Smooth muscle cell (in vitro differentiated cells): ENCODE results near the gene USP28. TPM values are rescaled to one million over a fixed set of nuclear protein-coding genes. Genes with fewer than 3 reads are reported as not detected.

Experiments used
- DNase-seq: peaks from one replicate; lab custom pipeline; 2025; ENCODE audit not compliant: unreplicated experiment; lab: John Stamatoyannopoulos, UW
- H2AFZ ChIP-seq: fragments of 200-600 bp; sonication (generic); 2 replicates; pipeline ENCODE4 v1.6.0; 2016; ENCODE audit warnings: antibody characterized with exemption, low read depth, mild to moderate bottlenecking
- H3F3A ChIP-seq: fragments of 200-600 bp; sonication (generic); 2 replicates; pipeline ENCODE4 v1.6.0; 2017; ENCODE audit warnings: antibody characterized with exemption, low read depth
- H3K27ac ChIP-seq: fragments of 200-600 bp; sonication (generic); 2 replicates; pipeline ENCODE4 v1.5.1; 2016; ENCODE audit warnings: low read depth, mild to moderate bottlenecking
- H3K27me3 ChIP-seq: fragments of 200-600 bp; sonication (generic); 2 replicates; pipeline ENCODE4 v1.6.1; 2016; ENCODE audit warnings: low read depth, mild to moderate bottlenecking
- H3K36me3 ChIP-seq: fragments of 200-600 bp; sonication (generic); 2 replicates; pipeline ENCODE4 v1.5.1; 2016; ENCODE audit warnings: low read depth
- H3K4me1 ChIP-seq: fragments of 200-600 bp; sonication (generic); 2 replicates; pipeline ENCODE4 v1.5.1; 2016; ENCODE audit warnings: low read depth
- H3K4me2 ChIP-seq: fragments of 200-600 bp; sonication (generic); 2 replicates; pipeline ENCODE4 v1.6.0; 2016; ENCODE audit warnings: mild to moderate bottlenecking
- H3K4me3 ChIP-seq: fragments of 200-600 bp; sonication (generic); 2 replicates; pipeline ENCODE4 v1.5.1; 2016; ENCODE audit warnings: mild to moderate bottlenecking
- H3K79me2 ChIP-seq: fragments of 200-600 bp; sonication (generic); 2 replicates; pipeline ENCODE4 v1.6.0; 2016; ENCODE audit warnings: low read depth, mild to moderate bottlenecking
- H3K9ac ChIP-seq: fragments of 200-600 bp; sonication (generic); 2 replicates; pipeline ENCODE4 v1.6.0; 2016; ENCODE audit warnings: low read depth
- H3K9me3 ChIP-seq: fragments of 200-600 bp; sonication (generic); replicated peaks from 2 replicates; pipeline ENCODE4 v1.5.1; 2016; ENCODE audit warnings: low read depth
- H4K20me1 ChIP-seq: fragments of 200-600 bp; sonication (generic); 2 replicates; pipeline ENCODE4 v1.6.0; 2016; ENCODE audit warnings: low read depth
- CTCF ChIP-seq: fragments of 200-600 bp; sonication (generic); IDR thresholded peaks from 2 replicates; pipeline ENCODE4 v1.5.1; 2017; ENCODE audit warnings: borderline replicate concordance, mild to moderate bottlenecking, antibody characterized with exemption; ENCODE audit not compliant: insufficient read depth, poor library complexity, severe bottlenecking
- WGBS: methylation state at CpG from one replicate; pipeline ENCODE4 v1.1.7; 2016; ENCODE audit warnings: low lambda C conversion rate; 5-methylcytosine and 5-hydroxymethylcytosine counted together
- polyA plus RNA-seq: library from polyadenylated mRNA; unstranded; fragments of >200 nt; fragmentation: Nextera tagmentation; extraction: Ambion mirVana; gene quantifications from 2 replicates; pipeline ENCODE4 v1.2.1, GENCODE V29; 2016
- total RNA-seq: library from RNA; depleted of rRNA; stranded (reverse); fragments of >200 nt; gene quantifications from 2 replicates; pipeline ENCODE4 v1.2.3, GENCODE V29; 2014

Gene USP28
- total and polyA plus RNA-seq, 2 experiments from 2014 or later = 18.6 to 50.5 TPM

- no peak overlapping the region for H3K4me2 ChIP-seq
- H3K9me3 ChIP-seq = no peaks in the 10 kb centered on the region
- WGBS = 95% methylated on average over 2 of the region's 2 CpGs
- H3K9ac ChIP-seq = no peak overlapping the region
- H3K36me3 ChIP-seq = peaks cover 21% of the 10 kb centered on the region
- no peaks in the 10 kb centered on the region for H3K79me2 ChIP-seq
- no peaks in the 10 kb centered on the region for H3K27me3 ChIP-seq
- DNase-seq = no peak
- TF ChIP-seq CTCF = no peak
- H4K20me1 ChIP-seq = no peaks in the 10 kb centered on the region
- H3K27ac ChIP-seq = no peak overlapping the region
- H3F3A ChIP-seq = no peaks in the 10 kb centered on the region
- no peak overlapping the region for H3K4me3 ChIP-seq
- no peak overlapping the region for H2AFZ ChIP-seq
- peaks cover 5% of the 10 kb centered on the region for H3K4me1 ChIP-seq
These were observed 45.6 kb downstream of the USP28 start for GRCh38 chr11:113829751-113830150.

- 91% methylated on average over 1 of the region's 1 CpG for WGBS
- TF ChIP-seq CTCF = no peak
- H3K27ac ChIP-seq = no peak overlapping the region
- H3K4me3 ChIP-seq = no peak overlapping the region
- H3K27me3 ChIP-seq = no peaks in the 10 kb centered on the region
- no peaks in the 10 kb centered on the region for H3K79me2 ChIP-seq
- no peak overlapping the region for H3K4me2 ChIP-seq
- H4K20me1 ChIP-seq = no peaks in the 10 kb centered on the region
- DNase-seq = no peak
- no peak overlapping the region for H2AFZ ChIP-seq
- H3K36me3 ChIP-seq = peaks cover 19% of the 10 kb centered on the region
- H3F3A ChIP-seq = no peaks in the 10 kb centered on the region
- peaks cover 5% of the 10 kb centered on the region for H3K4me1 ChIP-seq
- no peaks in the 10 kb centered on the region for H3K9me3 ChIP-seq
- no peak overlapping the region for H3K9ac ChIP-seq
These were observed 47.2 kb downstream of the USP28 start for GRCh38 chr11:113828191-113828590.

- Histone ChIP-seq H3K79me2 (no peaks in the 10 kb centered on the region), H3K27ac (no peak overlapping the region), H3K9ac (no peak overlapping the region), H3K36me3 (peaks cover 19% of the 10 kb centered on the region), H3K4me2 (no peak overlapping the region), H3K9me3 (no peaks in the 10 kb centered on the region), H3F3A (no peaks in the 10 kb centered on the region), H3K27me3 (no peaks in the 10 kb centered on the region), H2AFZ (no peak overlapping the region), H3K4me3 (no peak overlapping the region), H4K20me1 (no peaks in the 10 kb centered on the region), H3K4me1 (no peaks in the 10 kb centered on the region)
- WGBS = 97% methylated on average over 3 of the region's 3 CpGs
- TF ChIP-seq CTCF = no peak
- no peak for DNase-seq
These were observed 47.9 kb downstream of the USP28 start for GRCh38 chr11:113827477-113827876.

GRCh38 chr11:113818426-113818825 is 56.9 kb downstream of the USP28 start:
- H3K36me3 ChIP-seq = no peaks in the 10 kb centered on the region
- no peaks in the 10 kb centered on the region for H3K27me3 ChIP-seq
- no peaks in the 10 kb centered on the region for H3K9me3 ChIP-seq
- no peak overlapping the region for H3K27ac ChIP-seq
- no peak for TF ChIP-seq CTCF
- H3K4me2 ChIP-seq = no peak overlapping the region
- no peaks in the 10 kb centered on the region for H3F3A ChIP-seq
- no peak overlapping the region for H3K4me3 ChIP-seq
- no peak for DNase-seq
- WGBS = 98% methylated on average over 3 of the region's 3 CpGs
- no peak overlapping the region for H2AFZ ChIP-seq
- peaks cover 12% of the 10 kb centered on the region for H3K4me1 ChIP-seq
- no peaks in the 10 kb centered on the region for H3K79me2 ChIP-seq
- no peak overlapping the region for H3K9ac ChIP-seq
- no peaks in the 10 kb centered on the region for H4K20me1 ChIP-seq
